ENCODE measurements around the gene ZDHHC18.

Gene ZDHHC18

DNA sequence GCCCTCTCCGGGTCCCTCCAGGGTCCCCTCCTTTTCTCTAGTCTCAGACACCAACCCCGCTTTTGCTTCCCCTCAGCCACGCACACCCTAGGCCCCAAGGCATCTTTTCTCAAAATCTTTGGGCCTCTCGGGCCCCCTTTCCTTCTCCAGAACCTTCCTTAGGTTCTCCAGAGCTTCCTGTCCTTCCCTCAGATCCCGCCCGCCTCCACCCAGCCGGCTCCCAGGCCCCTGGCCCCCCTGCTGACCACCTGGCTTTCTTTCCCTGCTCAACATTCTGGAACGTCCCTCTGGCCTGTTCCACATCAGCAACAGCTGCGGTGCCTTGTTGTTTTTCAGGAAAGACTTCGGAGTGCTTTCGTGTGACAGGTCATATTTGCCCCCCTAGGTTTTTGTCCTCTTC is 1.2 kb downstream of the ZDHHC18 start:
- no peak for DNase-seq (ENCODE audit: low read depth)
- TF ChIP-seq, protein P1, sequence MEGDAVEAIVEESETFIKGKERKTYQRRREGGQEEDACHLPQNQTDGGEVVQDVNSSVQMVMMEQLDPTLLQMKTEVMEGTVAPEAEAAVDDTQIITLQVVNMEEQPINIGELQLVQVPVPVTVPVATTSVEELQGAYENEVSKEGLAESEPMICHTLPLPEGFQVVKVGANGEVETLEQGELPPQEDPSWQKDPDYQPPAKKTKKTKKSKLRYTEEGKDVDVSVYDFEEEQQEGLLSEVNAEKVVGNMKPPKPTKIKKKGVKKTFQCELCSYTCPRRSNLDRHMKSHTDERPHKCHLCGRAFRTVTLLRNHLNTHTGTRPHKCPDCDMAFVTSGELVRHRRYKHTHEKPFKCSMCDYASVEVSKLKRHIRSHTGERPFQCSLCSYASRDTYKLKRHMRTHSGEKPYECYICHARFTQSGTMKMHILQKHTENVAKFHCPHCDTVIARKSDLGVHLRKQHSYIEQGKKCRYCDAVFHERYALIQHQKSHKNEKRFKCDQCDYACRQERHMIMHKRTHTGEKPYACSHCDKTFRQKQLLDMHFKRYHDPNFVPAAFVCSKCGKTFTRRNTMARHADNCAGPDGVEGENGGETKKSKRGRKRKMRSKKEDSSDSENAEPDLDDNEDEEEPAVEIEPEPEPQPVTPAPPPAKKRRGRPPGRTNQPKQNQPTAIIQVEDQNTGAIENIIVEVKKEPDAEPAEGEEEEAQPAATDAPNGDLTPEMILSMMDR (IDR thresholded peaks at IDR 0.05; ENCODE audit: insufficient read depth, low read depth, low read length, missing control alignments) = no peak
- peak overlapping the region; percentile 65 for H3K4me3 ChIP-seq (ENCODE audit: low read depth, low read length)

GRCh38 chr1:26828411-26828991 is 2.0 kb downstream of the ZDHHC18 start:
- peak; percentile 66 for DNase-seq (ENCODE audit: low read depth)
- TF ChIP-seq, protein P1 (IDR thresholded peaks at IDR 0.05; ENCODE audit: insufficient read depth, low read depth, low read length, missing control alignments) = no peak
- peak overlapping the region; percentile 65 for H3K4me3 ChIP-seq (ENCODE audit: low read depth, low read length)

- no peak for DNase-seq (ENCODE audit: low read depth)
- TF ChIP-seq, protein P1 (IDR thresholded peaks at IDR 0.05; ENCODE audit: insufficient read depth, low read depth, low read length, missing control alignments) = no peak
- H3K4me3 ChIP-seq (ENCODE audit: low read depth, low read length) = peak overlapping the region; percentile 65
Measured at GRCh38 chr1:26829184-26829911, 2.9 kb downstream of the ZDHHC18 start.

GRCh38 chr1:26831059-26831458 is 4.6 kb downstream of the ZDHHC18 start:
- H3K4me3 ChIP-seq (ENCODE audit: low read depth, low read length) = no peak overlapping the region
- TF ChIP-seq, protein P1 (IDR thresholded peaks at IDR 0.05; ENCODE audit: insufficient read depth, low read depth, low read length, missing control alignments) = no peak
- DNase-seq (ENCODE audit: low read depth) = no peak

- TF ChIP-seq, protein P1 (IDR thresholded peaks at IDR 0.05; ENCODE audit: insufficient read depth, low read depth, low read length, missing control alignments) = no peak
Measured at GRCh38 chr1:26831546-26832248, 5.2 kb downstream of the ZDHHC18 start.

GRCh38 chr1:26832249-26832960 is 5.9 kb downstream of the ZDHHC18 start:
- TF ChIP-seq, protein P1 (IDR thresholded peaks at IDR 0.05; ENCODE audit: insufficient read depth, low read depth, low read length, missing control alignments) = no peak
- DNase-seq (ENCODE audit: low read depth) = no peak
- H3K4me3 ChIP-seq (ENCODE audit: low read depth, low read length) = no peak overlapping the region

More at GRCh38 chr1:26831546-26832248, 5.2 kb downstream of the ZDHHC18 start:
- no peak overlapping the region for H3K4me3 ChIP-seq (ENCODE audit: low read depth, low read length)
- no peak for DNase-seq (ENCODE audit: low read depth)
